OCI-LY7 (cell line): Measurements from ENCODE around the gene RD3L. TPM values are rescaled to one million over a fixed set of nuclear protein-coding genes. Genes with fewer than 3 reads are reported as not detected.

Experiments
- BruUV-seq: library from RNA; stranded (reverse); fragments of 400-500 nt; replicated peaks from 2 replicates; lab custom pipeline; 2021; lab: Mats Ljungman, UMichigan
- CTCF ChIA-PET: fragments of 300-600 bp; sonication (Branson Sonifier 250); formaldehyde crosslinking; loops from one replicate; lab custom pipeline; 2022; ENCODE audit warnings: antibody characterized with exemption; ENCODE audit not compliant: unreplicated experiment; lab: Charles Lee
- POLR2A ChIA-PET: fragments of 300-600 bp; sonication (Branson Sonifier 250); formaldehyde crosslinking; loops from one replicate; lab custom pipeline; 2022; ENCODE audit warnings: antibody characterized with exemption; lab: Charles Lee
- DNase-seq: peaks from one replicate; pipeline ENCODE4 v3.0.0-alpha.2; 2015; ENCODE audit warnings: low spot score
- H2AFZ ChIP-seq: fragments of 200-600 bp; sonication (generic), shearing (Covaris generic); 2 replicates; pipeline ENCODE4 v1.6.1; 2014; ENCODE audit warnings: mild to moderate bottlenecking, antibody characterized with exemption, low read length, moderate library complexity
- H3K27ac ChIP-seq: fragments of 200-600 bp; sonication (generic); 2 replicates; pipeline ENCODE4 v1.5.1; 2014; ENCODE audit warnings: mixed run types, low read depth, mild to moderate bottlenecking, moderate library complexity, low read length, inconsistent platforms; ENCODE audit not compliant: poor library complexity, severe bottlenecking
- H3K36me3 ChIP-seq: fragments of 200-600 bp; sonication (generic); 2 replicates; pipeline ENCODE4 v1.6.1; 2014; ENCODE audit warnings: mild to moderate bottlenecking, antibody characterized with exemption, low read length, moderate library complexity, mixed read lengths; ENCODE audit not compliant: insufficient read depth
- H3K4me1 ChIP-seq: fragments of 200-600 bp; sonication (generic); 2 replicates; pipeline ENCODE4 v1.5.1; 2014; ENCODE audit warnings: mild to moderate bottlenecking, low read length; ENCODE audit not compliant: insufficient read depth, poor library complexity, severe bottlenecking
- H3K4me2 ChIP-seq: fragments of 200-600 bp; sonication (generic); 2 replicates; pipeline ENCODE4 v1.6.1; 2014; ENCODE audit warnings: mild to moderate bottlenecking, low read length
- H3K4me3 ChIP-seq: fragments of 200-600 bp; sonication (generic); 2 replicates; pipeline ENCODE4 v1.5.1; 2014; ENCODE audit warnings: mild to moderate bottlenecking, low read depth, low read length; ENCODE audit not compliant: poor library complexity, severe bottlenecking
- H3K79me2 ChIP-seq: fragments of 200-600 bp; sonication (generic); 2 replicates; pipeline ENCODE4 v1.6.1; 2016; ENCODE audit warnings: low read depth, mild to moderate bottlenecking, low read length, moderate library complexity, mixed read lengths; ENCODE audit not compliant: insufficient read depth
- H3K9me2 ChIP-seq: fragments of 200-600 bp; sonication (generic); 2 replicates; pipeline ENCODE4 v1.6.1; 2016; ENCODE audit warnings: mild to moderate bottlenecking, low read length, mixed read lengths; ENCODE audit not compliant: insufficient read depth
- H3K9me3 ChIP-seq: fragments of 200-600 bp; sonication (generic); 2 replicates; pipeline ENCODE4 v1.6.1; 2014; ENCODE audit warnings: mild to moderate bottlenecking, mixed run types, low read length, mixed read lengths
- H4K20me1 ChIP-seq: fragments of 200-600 bp; sonication (generic); 2 replicates; pipeline ENCODE4 v1.6.1; 2014; ENCODE audit warnings: mild to moderate bottlenecking, antibody characterized with exemption, low read length, moderate library complexity, mixed read lengths; ENCODE audit not compliant: insufficient read depth
- EZH2phosphoT487 ChIP-seq: fragments of 200-600 bp; sonication (generic); IDR thresholded peaks from 2 replicates; pipeline ENCODE4 v1.6.1; 2018; ENCODE audit warnings: low read depth, borderline replicate concordance, mild to moderate bottlenecking, mixed run types, antibody characterized with exemption, low read length, moderate library complexity, mixed read lengths
- intact Hi-C: fragments of 100-400 bp; cut with micrococcal nuclease; formaldehyde crosslinking; loops from one replicate; pipeline ENCODE4 v1.10.0; 2022; ENCODE audit not compliant: unreplicated experiment
- total RNA-seq, 2 experiments: library from RNA; depleted of rRNA in 1 of 2; stranded (reverse); fragments of >200 nt in 1 of 2; shearing (Covaris generic) in 1 of 2; gene quantifications; 2 replicates each; pipeline ENCODE4 v1.2.3, GENCODE V29; 2014 to 2022
- TF ChIP-seq, protein P1 (sequence below): fragments of 200-600 bp; sonication (generic); conservative IDR thresholded peaks from 2 replicates; pipeline ENCODE4 v1.5.1; 2014; ENCODE audit warnings: mild to moderate bottlenecking, antibody characterized with exemption, low read length, moderate library complexity, mixed read lengths

Gene RD3L
- total RNA-seq, 2 experiments from 2014 or later: not detected

DNA sequence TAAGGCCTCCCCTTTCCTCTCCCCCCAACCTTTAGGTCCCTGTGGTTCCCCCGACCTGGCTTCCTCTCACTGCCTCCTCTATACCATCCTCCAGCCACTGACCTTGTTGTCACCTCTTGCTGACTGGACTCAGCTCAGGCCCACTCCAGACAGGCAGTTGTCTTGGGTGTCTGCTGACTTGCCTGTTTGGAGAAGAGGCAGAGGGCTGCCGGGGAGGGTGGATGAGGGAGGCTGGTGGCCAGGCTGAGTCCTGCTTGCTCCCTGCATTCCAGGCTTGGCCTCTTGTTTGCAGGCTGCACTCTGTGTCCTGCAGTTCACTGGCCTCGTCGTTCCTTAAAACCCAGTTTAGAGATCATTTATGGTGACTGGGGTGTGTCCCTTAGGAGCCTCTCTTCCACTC, 31.0 kb upstream of the RD3L start:
- no peak for DNase-seq
- H3K36me3 ChIP-seq: no peaks in the 10 kb centered on the region
- H3K79me2 ChIP-seq: no peaks in the 10 kb centered on the region
- no peaks in the 10 kb centered on the region for H3K9me2 ChIP-seq
- H3K4me3 ChIP-seq: no peak overlapping the region
- H2AFZ ChIP-seq: no peak overlapping the region
- CTCF ChIA-PET: no interaction called here
- H4K20me1 ChIP-seq: no peaks in the 10 kb centered on the region
- no peaks in the 10 kb centered on the region for H3K4me1 ChIP-seq
- no peak overlapping the region for H3K4me2 ChIP-seq
- no peak overlapping the region for H3K27ac ChIP-seq
- no peaks in the 10 kb centered on the region for H3K9me3 ChIP-seq
- intact Hi-C loops: no loop called here
- no peak for TF ChIP-seq EZH2phosphoT487
- TF ChIP-seq, protein P1, sequence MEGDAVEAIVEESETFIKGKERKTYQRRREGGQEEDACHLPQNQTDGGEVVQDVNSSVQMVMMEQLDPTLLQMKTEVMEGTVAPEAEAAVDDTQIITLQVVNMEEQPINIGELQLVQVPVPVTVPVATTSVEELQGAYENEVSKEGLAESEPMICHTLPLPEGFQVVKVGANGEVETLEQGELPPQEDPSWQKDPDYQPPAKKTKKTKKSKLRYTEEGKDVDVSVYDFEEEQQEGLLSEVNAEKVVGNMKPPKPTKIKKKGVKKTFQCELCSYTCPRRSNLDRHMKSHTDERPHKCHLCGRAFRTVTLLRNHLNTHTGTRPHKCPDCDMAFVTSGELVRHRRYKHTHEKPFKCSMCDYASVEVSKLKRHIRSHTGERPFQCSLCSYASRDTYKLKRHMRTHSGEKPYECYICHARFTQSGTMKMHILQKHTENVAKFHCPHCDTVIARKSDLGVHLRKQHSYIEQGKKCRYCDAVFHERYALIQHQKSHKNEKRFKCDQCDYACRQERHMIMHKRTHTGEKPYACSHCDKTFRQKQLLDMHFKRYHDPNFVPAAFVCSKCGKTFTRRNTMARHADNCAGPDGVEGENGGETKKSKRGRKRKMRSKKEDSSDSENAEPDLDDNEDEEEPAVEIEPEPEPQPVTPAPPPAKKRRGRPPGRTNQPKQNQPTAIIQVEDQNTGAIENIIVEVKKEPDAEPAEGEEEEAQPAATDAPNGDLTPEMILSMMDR: no peak
- no TSS peak for BruUV-seq
- POLR2A ChIA-PET: no interaction called here

DNA sequence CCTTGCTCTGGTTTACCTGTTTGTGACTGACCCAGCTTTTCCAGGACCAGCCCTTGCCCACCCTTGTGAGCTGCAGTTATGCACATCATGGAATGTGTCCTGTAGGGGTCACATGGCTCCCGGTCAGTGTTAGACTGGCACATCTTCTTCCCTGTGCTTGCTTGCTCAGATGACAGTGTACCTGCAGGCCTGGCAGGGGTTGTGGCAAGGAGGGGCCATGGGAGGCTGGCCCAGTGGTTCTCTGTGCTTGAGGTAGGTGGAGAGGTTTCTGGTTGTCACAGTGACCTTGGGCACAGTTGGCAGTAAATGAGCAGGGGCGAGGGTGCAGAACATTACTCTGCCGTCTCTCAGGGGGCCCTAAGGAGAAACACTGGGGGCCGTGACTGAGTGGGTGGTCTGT, 27.6 kb upstream of the RD3L start:
- DNase-seq: no peak
- TF ChIP-seq, protein P1: no peak
- no peak for TF ChIP-seq EZH2phosphoT487
- Histone ChIP-seq H3K79me2 (no peaks in the 10 kb centered on the region), H2AFZ (no peak overlapping the region), H3K9me3 (no peaks in the 10 kb centered on the region), H3K4me2 (no peak overlapping the region), H3K9me2 (no peaks in the 10 kb centered on the region), H3K4me3 (no peak overlapping the region), H3K36me3 (no peaks in the 10 kb centered on the region), H3K4me1 (no peaks in the 10 kb centered on the region), H4K20me1 (no peaks in the 10 kb centered on the region), H3K27ac (no peak overlapping the region)
- CTCF ChIA-PET: no interaction called here
- POLR2A ChIA-PET: no interaction called here
- BruUV-seq: no TSS peak
- intact Hi-C loops: no loop called here

GRCh38 chr14:103966631-103967030, 24.3 kb upstream of the RD3L start:
- no peaks in the 10 kb centered on the region for H3K36me3 ChIP-seq
- DNase-seq: no peak
- no peak overlapping the region for H3K27ac ChIP-seq
- ChIA-PET POLR2A (interaction anchor here (0.7 kb wide), 1 partner anchor 752 kb away, joined by 3 read pairs; no protein-coding TSS in a partner anchor), CTCF (no interaction called here)
- no peaks in the 10 kb centered on the region for H3K79me2 ChIP-seq
- H3K4me2 ChIP-seq: no peak overlapping the region
- no peaks in the 10 kb centered on the region for H3K9me3 ChIP-seq
- intact Hi-C loops: no loop called here
- H3K9me2 ChIP-seq: no peaks in the 10 kb centered on the region
- H2AFZ ChIP-seq: no peak overlapping the region
- BruUV-seq: no TSS peak
- no peaks in the 10 kb centered on the region for H4K20me1 ChIP-seq
- no peaks in the 10 kb centered on the region for H3K4me1 ChIP-seq
- no peak overlapping the region for H3K4me3 ChIP-seq
- TF ChIP-seq EZH2phosphoT487: no peak
- TF ChIP-seq, protein P1: no peak
